Renal cortex interstitium (tissue), 11 donors: ENCODE measurements around the gene PCMT1. TPM values are rescaled to one million over a fixed set of nuclear protein-coding genes. Genes with fewer than 3 reads are reported as not detected.

Source experiments
- DNase-seq, 11 donors: peaks; one replicate each; pipeline ENCODE4 v3.0.0-alpha.2; 2013; ENCODE audit warnings: low read depth in 9 of 11, low spot score in 4 of 11; ENCODE audit errors: extremely low read depth in 1 of 11
- polyA plus RNA-seq, 3 donors: library from polyadenylated mRNA; unstranded; fragments of 120-200 nt; gene quantifications; one replicate each; pipeline ENCODE4 v1.2.1, GENCODE V29; 2013; ENCODE audit not compliant: insufficient read length in 3 of 3

The PCMT1 gene
- polyA plus RNA-seq, 3 donors, result 78.5 to 94.1 (median 90.9) TPM

DNA sequence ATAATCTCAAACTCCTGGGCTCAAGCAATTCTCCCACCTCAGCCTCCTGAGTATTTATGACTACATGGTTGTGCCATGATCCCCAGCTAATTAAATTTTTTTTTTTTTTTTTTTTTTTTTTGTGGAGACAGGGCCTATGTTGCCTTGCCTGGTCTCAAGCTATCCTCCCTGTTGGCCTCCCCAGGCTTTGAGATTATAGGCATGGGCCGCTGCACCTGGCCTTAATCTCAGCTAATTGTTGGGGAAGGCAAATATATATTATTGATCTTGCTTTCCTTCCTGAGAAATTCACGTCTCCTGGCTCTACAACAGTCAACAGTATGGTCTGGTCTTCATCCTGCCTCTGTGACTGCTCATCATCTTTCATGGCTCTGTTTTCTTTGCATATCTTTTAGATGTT, 20.1 kb downstream of the PCMT1 start:
- no peak for DNase-seq

DNA sequence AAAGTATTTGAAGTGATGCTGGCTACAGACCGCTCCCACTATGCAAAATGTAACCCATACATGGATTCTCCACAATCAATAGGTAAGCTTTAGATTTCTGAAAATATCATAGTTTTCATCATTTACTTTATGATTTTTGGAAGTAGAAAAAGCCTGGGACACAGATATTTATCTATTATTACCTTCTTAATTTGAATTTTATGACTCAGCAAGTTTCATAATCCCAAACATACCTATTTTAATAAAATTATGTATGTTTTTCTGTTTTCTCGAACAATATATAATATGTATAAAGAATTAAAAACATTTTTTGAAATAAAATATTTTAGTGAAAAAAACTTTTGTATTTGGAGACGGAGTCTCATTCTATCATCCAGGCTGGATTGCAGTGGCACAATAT, 21.6 kb downstream of the PCMT1 start:
- no peak for DNase-seq

DNA sequence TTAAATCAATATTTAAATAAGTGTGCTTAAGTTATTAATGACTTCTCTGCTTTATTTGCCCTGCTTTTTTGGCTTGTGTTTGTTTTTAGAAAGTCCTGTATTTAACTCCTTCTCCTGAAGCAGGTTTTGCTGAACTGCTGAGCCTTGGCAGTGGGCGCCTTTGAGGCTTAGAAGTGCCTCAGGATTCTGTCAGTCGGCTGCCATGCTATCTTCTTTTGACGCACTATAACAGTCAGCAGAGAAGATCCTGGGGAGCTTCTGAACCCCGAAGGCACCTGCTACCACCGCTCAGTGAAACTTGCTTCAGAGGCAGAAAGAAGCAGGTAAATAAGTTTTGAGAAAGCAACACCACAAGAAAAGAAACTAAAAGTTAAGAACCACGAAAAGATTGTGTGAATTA, 22.4 kb downstream of the PCMT1 start:
- no peak for DNase-seq

DNA sequence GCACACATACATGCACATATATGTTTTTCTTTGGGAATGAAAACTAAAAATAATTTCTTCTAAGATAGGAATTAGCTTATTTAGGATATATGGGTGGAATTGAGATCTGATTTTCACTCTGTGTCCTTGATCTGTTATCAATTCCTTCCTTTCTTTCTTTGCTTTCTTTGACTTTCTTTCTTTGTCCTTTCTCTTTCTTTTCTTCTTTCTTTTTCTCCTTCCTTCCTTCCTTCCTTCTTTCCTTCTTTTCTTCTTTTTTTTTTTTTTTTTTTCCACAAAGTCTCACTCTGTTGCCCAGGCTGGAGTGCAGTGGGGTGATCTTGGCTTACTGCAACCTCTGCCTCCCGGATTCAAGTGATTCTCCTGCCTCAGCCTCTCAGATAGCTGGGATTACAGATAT, 28.1 kb downstream of the PCMT1 start:
- no peak for DNase-seq

DNA sequence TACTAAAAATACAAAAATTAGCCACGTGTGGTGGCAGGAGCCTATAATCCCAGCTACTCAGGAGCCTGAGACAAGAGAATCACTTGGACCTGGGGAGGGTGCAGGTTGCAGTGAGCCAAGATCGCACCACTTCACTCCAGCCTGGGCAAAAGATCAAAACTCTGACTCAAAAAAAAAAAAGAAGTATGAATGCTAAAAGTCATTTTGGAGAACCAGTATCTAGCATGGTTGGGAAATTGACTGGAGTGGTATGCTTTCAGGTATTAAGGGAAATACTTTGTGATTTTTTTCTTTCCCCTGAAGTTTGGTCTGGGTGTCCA, 30.1 kb downstream of the PCMT1 start:
- no peak for DNase-seq

DNA sequence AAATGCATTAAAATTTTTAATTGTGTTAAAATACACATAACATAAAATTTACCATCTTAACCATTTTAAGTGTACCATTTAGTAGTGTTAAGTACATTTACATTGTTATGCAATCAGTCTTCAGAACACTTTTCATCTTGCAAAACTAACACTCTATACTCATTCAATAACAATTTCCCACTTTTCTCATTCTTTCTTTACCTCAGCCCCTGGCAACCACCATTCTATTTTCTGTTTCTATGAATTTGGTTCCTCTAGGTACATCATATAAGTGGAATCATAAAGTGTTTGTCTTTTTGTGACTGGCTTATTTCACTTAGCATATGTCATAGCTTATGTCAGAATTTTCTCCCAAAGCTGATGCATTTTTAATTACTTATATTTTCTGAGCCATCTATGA, 32.2 kb downstream of the PCMT1 start:
- no peak for DNase-seq

DNA sequence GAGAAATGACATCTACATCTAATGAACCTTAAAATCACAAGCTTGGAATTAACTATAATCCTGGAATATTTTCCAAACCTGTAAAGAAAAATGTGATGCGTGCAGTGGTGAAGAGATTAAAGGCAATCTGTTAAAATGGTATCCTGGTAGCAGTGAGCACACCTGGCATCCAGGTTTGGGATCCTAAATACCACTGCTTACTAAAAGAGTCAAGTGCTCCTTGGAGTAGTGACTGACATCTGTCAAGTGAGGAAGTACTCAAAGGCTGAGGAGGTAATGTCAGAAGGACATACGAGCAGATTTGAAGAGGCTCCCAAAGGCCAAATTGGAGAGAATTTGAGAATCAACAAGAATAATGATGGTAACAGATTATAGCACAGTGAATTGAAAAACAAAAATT, 32.8 kb downstream of the PCMT1 start:
- DNase-seq, result no peak

DNA sequence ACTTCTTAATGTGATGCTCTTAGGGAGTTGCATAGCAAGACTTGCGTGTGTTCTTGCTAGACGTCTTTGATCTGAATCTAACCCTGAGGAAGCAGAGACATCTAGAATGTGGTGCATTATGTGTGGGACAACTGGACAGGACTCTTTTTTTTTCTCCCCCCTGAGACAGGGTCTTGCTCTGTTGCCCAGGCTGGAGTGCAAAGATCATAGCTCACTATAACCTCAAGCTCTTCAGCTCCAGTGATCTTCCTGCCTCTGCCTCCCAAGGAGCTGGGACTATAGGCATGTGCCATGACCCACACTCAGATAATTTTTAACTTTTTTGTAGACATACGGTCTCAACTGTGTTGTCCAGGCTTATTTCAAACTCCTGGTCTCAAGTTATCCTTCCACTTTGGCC, 34.0 kb downstream of the PCMT1 start:
- no peak for DNase-seq

DNA sequence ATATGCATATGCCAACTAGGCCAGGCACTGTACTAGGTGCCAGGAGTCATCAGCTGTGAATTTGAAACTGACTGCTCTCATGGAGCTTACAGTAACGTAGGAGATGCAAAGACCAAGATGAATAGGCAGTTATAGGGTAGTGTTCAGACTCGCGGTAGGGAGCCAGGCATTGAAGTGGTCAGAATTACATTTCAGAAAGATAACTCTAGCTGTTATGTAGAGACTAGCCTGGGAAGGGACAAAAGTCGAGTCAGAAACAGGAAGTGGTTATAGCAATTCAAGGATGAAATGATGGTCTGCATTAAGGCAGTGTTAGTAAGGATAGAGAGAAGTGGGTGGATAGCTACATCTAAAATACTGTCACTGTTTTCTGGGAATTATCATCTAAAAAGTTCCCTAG, 56.6 kb downstream of the PCMT1 start:
- DNase-seq, result no peak

DNA sequence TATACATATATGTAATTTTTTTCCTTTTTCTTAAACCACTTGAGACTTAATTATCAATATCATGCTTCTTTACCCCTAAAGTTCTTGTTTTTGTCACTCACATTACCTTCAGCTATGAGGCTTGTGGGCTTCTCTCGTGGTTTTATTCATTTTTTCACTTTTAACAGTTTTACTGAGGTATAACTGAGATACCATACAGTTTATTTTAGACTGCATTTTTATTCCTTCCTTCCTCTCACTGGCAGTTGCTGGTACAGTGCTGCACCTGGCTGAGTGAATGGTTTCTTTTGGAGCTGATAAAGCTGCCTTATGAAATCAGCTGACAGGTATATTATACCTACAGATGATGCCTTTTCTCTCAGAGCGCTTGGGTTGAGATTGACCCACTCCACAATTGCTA, 60.3 kb downstream of the PCMT1 start:
- no peak for DNase-seq

DNA sequence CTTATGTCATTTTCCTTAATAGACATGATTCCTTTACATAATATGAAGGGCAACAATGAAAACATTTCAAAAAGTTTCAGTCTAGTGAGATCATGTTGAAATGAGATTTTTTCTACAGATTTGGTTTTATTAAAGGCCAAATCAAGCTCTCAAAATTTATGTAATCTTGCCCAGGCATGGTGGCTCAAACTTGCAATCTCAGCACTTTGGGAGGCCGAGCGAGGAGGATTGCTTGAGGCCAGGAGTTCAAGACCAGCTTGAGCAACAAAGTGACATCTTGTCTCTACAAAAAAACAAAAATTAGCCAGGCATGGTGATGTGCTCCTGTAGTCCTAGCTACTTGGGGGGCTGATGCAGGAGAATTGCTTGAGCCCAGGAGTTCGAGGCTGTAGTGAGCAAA, 63.8 kb downstream of the PCMT1 start:
- DNase-seq, result no peak

DNA sequence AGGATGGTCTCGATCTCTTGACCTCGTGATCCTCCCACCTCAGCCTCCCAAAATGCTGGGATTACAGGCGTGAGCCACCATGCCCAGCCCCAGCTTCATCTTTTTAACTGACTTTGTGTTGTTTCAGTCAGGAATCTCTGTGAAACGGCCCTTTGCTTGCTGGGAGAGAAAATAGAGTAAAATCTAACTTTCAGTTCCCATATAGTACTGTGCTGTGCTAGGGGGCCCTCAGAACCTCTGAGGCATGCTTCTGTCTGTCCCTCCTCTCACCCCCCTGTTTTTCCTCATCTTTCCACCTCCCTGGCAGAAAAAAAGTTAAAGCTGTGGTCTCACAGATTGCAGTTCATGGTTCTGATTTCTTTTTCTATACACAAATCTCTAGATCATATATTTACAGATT, 66.2 kb downstream of the PCMT1 start:
- no peak for DNase-seq

DNA sequence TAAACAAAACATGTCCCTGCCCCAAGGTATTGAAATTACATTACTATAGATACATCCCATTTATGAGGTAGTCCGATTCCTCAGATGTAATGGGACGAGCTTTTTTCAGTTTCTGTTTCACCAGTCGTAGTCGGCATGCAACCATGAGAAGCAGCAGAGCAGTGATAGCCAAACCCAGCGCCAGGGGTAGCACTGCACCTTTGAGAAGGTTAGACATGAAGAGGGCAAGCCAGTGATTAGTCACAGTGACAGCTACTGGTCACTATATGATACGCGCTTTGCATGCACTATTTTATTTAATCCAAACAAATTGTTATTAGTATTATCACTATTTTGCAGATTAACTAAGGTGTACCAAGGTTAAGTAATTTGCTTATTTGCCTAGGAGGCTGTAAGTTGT, 71.0 kb downstream of the PCMT1 start:
- DNase-seq, result no peak

DNA sequence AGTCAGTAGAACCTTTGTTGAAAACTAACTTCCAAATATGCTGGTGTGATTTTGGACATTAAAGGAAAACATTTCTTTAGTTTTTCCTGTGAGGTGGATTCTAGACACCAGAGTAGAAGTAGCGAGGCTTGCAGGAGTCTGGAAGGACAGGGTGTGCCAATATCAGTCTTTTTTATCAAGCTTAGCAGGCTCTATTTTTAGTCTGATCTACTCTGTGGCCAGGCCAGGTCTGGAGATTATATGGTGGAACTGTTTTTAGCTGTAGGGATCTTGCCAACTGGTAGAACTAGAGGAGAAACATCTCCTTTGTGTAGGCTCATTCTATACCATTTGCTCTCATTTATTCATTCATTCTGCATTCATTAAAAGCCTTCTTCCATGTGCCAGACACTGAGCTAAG, 72.0 kb downstream of the PCMT1 start:
- DNase-seq, result no peak

DNA sequence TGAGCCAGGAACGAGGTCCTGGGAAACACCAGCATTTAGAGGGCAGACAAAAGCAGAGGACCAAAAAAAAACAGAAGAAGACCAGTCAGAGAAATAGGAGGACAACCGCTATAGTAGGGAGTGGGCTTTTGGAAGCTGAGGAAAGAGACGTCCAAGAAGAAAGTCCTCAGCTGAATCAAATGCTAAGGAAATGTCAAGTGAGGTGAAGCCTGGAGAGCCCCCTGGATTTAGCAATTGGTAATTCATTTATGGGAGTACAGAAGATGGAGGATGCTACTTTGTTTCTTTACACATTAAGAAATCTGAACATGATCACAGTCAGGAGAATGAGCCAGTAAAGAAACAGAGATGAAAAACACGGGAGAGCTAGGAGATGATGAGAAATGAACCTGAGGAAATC, 73.5 kb downstream of the PCMT1 start:
- DNase-seq, result no peak

DNA sequence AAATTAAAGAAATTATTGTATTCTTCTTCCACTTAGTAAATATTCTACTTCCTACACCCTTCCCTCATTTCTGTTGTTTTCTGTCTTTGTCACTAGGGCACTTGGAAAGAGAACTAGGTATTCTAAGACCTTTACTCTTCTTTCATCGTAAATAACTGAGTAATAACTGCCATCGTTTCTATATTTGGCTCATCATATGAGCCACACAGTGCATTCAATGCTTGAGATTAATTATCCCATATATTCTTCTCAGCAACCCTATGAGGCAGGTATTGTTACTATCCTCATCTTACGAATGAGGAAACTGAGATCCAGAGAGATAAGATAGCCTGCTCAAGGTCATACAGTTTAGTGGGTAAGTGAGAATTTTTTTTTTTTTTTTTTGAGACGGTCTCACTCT, 75.8 kb downstream of the PCMT1 start:
- no peak for DNase-seq

DNA sequence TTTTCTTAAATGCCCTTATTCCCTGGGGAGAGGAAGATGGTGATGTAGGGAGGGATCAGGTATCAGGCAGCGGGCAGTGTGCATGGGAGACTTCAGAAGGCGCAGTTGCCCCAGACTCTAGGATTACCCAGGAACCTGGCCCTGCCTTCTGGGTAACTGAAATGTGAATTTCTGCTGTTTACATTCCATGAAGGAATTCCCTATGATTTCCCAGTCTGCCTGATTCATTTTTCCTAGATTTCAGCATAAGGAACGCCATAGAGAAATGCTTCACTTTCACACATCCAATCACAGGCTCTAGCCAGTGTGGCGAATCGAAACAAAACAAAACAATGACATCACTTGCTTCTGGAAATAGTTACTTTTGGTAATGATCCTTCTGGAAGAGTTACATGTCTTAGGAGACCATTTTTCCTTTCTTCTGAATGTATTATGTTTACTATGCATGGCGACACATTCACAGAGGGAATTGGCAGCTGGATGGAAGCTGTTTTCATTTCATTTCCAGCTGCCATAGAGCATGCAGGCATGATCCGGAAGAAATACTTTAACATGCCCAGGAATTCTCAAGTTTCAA, 81.3 kb downstream of the PCMT1 start:
- DNase-seq, result no peak

DNA sequence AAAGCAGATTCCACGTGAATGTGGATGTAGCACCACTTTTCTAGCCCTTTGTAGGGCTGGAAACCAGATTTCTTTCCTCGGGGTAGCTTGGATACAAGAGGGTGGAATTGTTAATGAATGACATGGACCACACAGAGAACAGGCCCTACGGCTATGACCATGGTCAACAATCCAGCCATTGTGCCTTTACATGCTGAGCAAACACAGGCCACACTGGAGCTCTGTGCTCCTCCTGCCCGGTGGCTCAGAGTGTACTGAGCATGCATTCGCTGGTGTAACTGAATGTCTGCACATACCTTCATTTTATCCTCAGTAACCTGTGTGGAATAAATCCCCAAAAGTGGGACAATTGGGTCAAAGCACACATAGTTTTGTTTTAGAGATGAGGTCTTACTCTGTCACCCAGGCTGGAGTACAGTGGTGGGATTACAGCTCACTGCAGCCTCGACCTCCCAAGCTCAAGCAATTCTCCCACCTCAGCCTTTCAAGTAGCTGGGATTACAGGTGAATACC, 81.8 kb downstream of the PCMT1 start:
- no peak for DNase-seq

DNA sequence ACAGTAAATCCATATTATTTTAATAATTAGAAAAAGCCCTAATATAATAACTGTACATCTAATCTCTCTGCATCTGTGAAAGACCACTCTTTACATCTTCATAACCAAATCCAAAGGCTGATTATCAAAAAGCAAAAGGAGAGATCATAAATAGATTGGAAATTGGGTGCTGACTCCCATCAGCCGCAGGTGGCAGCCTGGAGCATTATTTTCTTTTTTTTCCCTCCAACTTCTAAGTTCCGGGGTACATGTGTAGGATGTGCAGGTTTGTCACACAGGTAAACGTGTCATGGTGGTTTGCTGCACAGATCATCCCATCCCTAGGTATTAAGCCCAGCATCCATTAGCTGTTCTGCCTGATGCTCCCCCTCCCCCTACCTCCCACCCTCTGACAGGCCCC, 84.1 kb downstream of the PCMT1 start:
- DNase-seq, result no peak

DNA sequence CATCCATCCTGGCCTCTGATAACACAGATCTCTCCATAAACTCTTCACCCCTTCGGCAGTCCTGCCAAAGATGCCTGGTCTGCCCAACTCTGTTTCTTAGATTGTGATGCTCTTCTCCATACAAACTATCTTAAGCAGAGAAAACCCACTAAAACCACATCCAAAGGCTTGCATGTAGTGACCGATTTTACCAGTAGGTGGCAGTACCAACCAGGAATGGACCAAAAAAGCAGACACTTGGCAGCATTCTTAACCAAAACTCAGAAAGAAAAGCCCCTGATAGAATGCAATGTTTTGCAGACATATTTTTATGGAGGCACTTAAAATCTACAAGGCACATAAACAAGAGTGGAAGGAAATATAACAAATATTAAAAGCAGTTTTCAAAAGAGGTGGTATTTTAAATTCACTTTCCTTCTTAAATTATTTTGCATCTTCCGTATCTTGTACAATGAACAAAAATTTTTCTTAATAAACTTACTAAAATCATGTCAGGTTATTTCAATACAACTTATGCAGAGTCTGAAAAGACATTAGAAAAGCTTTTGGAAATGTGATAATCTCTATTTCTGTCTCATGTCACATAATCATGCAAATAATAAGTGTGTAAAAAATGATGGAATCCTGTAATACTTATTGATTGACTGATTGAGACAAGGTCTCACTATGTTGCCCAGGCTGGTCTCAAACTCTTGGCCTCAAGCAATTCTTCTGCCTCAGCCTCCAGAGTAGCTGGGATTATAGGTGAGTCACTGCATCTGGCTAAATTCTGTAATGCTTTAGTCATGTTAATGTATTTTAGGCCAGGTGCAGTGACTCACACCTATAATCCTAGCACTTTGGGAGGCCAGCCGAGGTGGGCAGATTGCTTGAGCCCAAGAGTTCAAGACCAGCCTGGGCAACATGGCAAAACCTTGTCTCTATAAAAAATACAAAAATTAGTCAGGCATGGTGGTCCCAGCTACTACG, 85.3 kb downstream of the PCMT1 start:
- DNase-seq, result peak in 9 of 11 donors; percentile 38 to 70 (median 51)
